Neutrophil (primary cell): Measurements from ENCODE around the gene RSAD2.
A peak's percentile ranks its signal among the peaks of the same experiment; 100 is the strongest.

Experiments
- H3K27ac ChIP-seq: fragments of 200-600 bp; sonication (generic); 2 replicates; pipeline ENCODE4 v1.5.1; 2016; ENCODE audit warnings: mild to moderate bottlenecking, moderate library complexity
- H3K27me3 ChIP-seq: fragments of 200-600 bp; sonication (generic); 2 replicates; pipeline ENCODE4 v1.6.0; 2016; ENCODE audit warnings: mild to moderate bottlenecking
- H3K36me3 ChIP-seq: fragments of 200-600 bp; sonication (generic); 2 replicates; pipeline ENCODE4 v1.5.1; 2017
- H3K4me1 ChIP-seq, 2 experiments: fragments of 200-600 bp in 1 of 2; sonication (generic) in 1 of 2; 1 replicate in 1 of 2; 2 replicates in 1 of 2; pipeline versions ENCODE4 v1.5.1 to v1.6.1; 2013 to 2016; ENCODE audit warnings: low read depth in 1 of 2, low read length in 1 of 2, mild to moderate bottlenecking in 1 of 2, moderate library complexity in 1 of 2; ENCODE audit not compliant: control insufficient read depth in 1 of 2, insufficient read depth in 1 of 2
- H3K4me3 ChIP-seq, 2 experiments: fragments of 200-600 bp in 1 of 2; sonication (generic) in 1 of 2; 1 replicate in 1 of 2; 2 replicates in 1 of 2; pipeline ENCODE4 v1.5.1; 2013 to 2016; ENCODE audit warnings: low read depth in 1 of 2, low read length in 1 of 2, mild to moderate bottlenecking in 1 of 2, moderate library complexity in 1 of 2
- H3K9me3 ChIP-seq: fragments of 200-600 bp; sonication (generic); 2 replicates; pipeline ENCODE4 v1.5.1; 2016
- TF ChIP-seq, protein P1 (sequence below): fragments of 200-600 bp; sonication (generic); IDR thresholded peaks from 2 replicates; pipeline ENCODE4 v1.5.1; 2016; ENCODE audit warnings: antibody characterized with exemption

The RSAD2 gene

GRCh38 chr2:6864923-6865345 is 12.6 kb upstream of the RSAD2 start:
- Histone ChIP-seq H3K27ac (peak overlapping the region; percentile 78), H3K36me3 (peaks cover 4% of the 10 kb centered on the region), H3K4me3 (peak overlapping the region; percentile 66 to 74), H3K27me3 (peaks cover 28% of the 10 kb centered on the region), H3K4me1 (peaks cover 14 to 17% of the 10 kb centered on the region in 2 experiments), H3K9me3 (no peaks in the 10 kb centered on the region)
- TF ChIP-seq, protein P1, sequence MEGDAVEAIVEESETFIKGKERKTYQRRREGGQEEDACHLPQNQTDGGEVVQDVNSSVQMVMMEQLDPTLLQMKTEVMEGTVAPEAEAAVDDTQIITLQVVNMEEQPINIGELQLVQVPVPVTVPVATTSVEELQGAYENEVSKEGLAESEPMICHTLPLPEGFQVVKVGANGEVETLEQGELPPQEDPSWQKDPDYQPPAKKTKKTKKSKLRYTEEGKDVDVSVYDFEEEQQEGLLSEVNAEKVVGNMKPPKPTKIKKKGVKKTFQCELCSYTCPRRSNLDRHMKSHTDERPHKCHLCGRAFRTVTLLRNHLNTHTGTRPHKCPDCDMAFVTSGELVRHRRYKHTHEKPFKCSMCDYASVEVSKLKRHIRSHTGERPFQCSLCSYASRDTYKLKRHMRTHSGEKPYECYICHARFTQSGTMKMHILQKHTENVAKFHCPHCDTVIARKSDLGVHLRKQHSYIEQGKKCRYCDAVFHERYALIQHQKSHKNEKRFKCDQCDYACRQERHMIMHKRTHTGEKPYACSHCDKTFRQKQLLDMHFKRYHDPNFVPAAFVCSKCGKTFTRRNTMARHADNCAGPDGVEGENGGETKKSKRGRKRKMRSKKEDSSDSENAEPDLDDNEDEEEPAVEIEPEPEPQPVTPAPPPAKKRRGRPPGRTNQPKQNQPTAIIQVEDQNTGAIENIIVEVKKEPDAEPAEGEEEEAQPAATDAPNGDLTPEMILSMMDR = no peak

GRCh38 chr2:6865346-6866274 is 12.0 kb upstream of the RSAD2 start, which contains the start of gene CMPK2:
Gene CMPK2, minus strand, starts transcription at chr2:6865907. Its CDS starts 211 bp downstream, at chr2:6865696.
- no peaks in the 10 kb centered on the region for H3K9me3 ChIP-seq
- H3K4me3 ChIP-seq = peak within 1 kb of the TSS; percentile 66 to 74
- peaks cover 4% of the 10 kb centered on the region for H3K36me3 ChIP-seq
- H3K4me1 ChIP-seq = peaks cover 14 to 17% of the 10 kb centered on the region in 2 experiments
- TF ChIP-seq, protein P1 = no peak
- peaks cover 28% of the 10 kb centered on the region for H3K27me3 ChIP-seq
- H3K27ac ChIP-seq = peak within 1 kb of the TSS; percentile 78

- TF ChIP-seq, protein P1 = no peak
- H3K27ac ChIP-seq = peak overlapping the region; percentile 78
- peaks cover 2% of the 10 kb centered on the region for H3K36me3 ChIP-seq
- H3K4me1 ChIP-seq = peaks cover 14 to 17% of the 10 kb centered on the region in 2 experiments
- peak overlapping the region; percentile 66 to 74 for H3K4me3 ChIP-seq
- no peaks in the 10 kb centered on the region for H3K9me3 ChIP-seq
- peaks cover 31% of the 10 kb centered on the region for H3K27me3 ChIP-seq
Observed at GRCh38 chr2:6866275-6866671, 11.3 kb upstream of the RSAD2 start.

GRCh38 chr2:6866982-6867381 is 10.6 kb upstream of the RSAD2 start:
- Histone ChIP-seq H3K36me3 (no peaks in the 10 kb centered on the region), H3K27me3 (peaks cover 33% of the 10 kb centered on the region), H3K4me1 (peaks cover 14 to 17% of the 10 kb centered on the region in 2 experiments), H3K4me3 (no peak overlapping the region), H3K9me3 (no peaks in the 10 kb centered on the region), H3K27ac (no peak overlapping the region)
- TF ChIP-seq, protein P1 = no peak

DNA sequence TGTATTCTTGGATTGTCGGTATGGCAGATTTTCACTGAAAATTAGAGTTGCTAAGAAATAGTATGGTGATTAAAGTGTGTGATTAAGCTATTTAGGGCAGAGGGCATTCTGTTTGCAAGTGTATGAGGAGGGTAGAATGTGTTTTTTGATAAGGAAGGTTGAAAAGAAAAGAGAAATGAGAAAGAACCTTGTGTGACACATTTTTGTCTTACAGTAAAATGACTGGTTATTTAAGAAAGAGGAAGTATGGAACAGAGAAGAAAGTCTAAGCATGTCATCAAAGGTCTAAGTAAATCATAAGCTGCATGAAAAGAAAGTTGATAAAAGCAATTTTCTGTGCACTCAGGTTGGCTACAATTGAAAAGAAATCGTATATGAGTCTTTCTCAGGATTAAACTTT is 5.2 kb upstream of the RSAD2 start:
- H3K27ac ChIP-seq = no peak overlapping the region
- H3K36me3 ChIP-seq = no peaks in the 10 kb centered on the region
- peaks cover 5% of the 10 kb centered on the region for H3K27me3 ChIP-seq
- TF ChIP-seq, protein P1 = no peak
- H3K4me1 ChIP-seq = peaks cover 10 to 11% of the 10 kb centered on the region in 2 experiments
- no peaks in the 10 kb centered on the region for H3K9me3 ChIP-seq
- no peak overlapping the region for H3K4me3 ChIP-seq
